Hypothalamus (tissue), 51 donors: ENCODE measurements around the gene PAK1.
A peak's percentile ranks its signal among the peaks of the same experiment; 100 is the strongest.
"Not testable (repeated sequence)": the region's sequence is repeated elsewhere in the genome, so short reads cannot be mapped to it uniquely, and the experiment has no call there.

Experiments
- DNase-seq, 51 donors: peaks; one replicate each; lab custom pipeline; 2025; lab: John Stamatoyannopoulos, UW

PAK1 gene

GRCh38 chr11:77473801-77474683 lies at the start of gene PAK1:
TSS of gene PAK1 (minus strand) at chr11:77474094. CDS start at chr11:77392520, 81,574 bp downstream.
- DNase-seq: peak in 49 of 51 donors; percentile 32 to 91 (median 73)

- DNase-seq: no peak
Observed at GRCh38 chr11:77522215-77522614, 48.3 kb upstream of the PAK1 start.

GRCh38 chr11:77519847-77520246 lies 46.0 kb upstream of the PAK1 start:
- DNase-seq: no peak

- DNase-seq: no peak
Observed at GRCh38 chr11:77518471-77518870, 44.6 kb upstream of the PAK1 start.

- DNase-seq: no peak
Observed at GRCh38 chr11:77517753-77518152, 43.9 kb upstream of the PAK1 start.

- DNase-seq: no peak
Observed at GRCh38 chr11:77517226-77517625, 43.3 kb upstream of the PAK1 start.

- DNase-seq: no peak
Observed at GRCh38 chr11:77515483-77515882, 41.6 kb upstream of the PAK1 start.

GRCh38 chr11:77515063-77515462 lies 41.2 kb upstream of the PAK1 start:
- no peak for DNase-seq

GRCh38 chr11:77512092-77512491 lies 38.2 kb upstream of the PAK1 start:
- DNase-seq: no peak

GRCh38 chr11:77510851-77511250 lies 37.0 kb upstream of the PAK1 start:
- no peak for DNase-seq

GRCh38 chr11:77510095-77510494 lies 36.2 kb upstream of the PAK1 start:
- no peak for DNase-seq

- DNase-seq: no peak
Observed at GRCh38 chr11:77508019-77508418, 34.1 kb upstream of the PAK1 start.

GRCh38 chr11:77506857-77507256 lies 33.0 kb upstream of the PAK1 start:
- DNase-seq: no peak

- DNase-seq: no peak
Observed at GRCh38 chr11:77505956-77506355, 32.1 kb upstream of the PAK1 start.

- DNase-seq: no peak
Observed at GRCh38 chr11:77503006-77503405, 29.1 kb upstream of the PAK1 start.

- no peak for DNase-seq
Observed at GRCh38 chr11:77502346-77502905, 28.5 kb upstream of the PAK1 start.

GRCh38 chr11:77501758-77502157 lies 27.9 kb upstream of the PAK1 start:
- DNase-seq: no peak

GRCh38 chr11:77497368-77497767 lies 23.5 kb upstream of the PAK1 start:
- DNase-seq: no peak

GRCh38 chr11:77495526-77495925 lies 21.6 kb upstream of the PAK1 start:
- no peak for DNase-seq

GRCh38 chr11:77490035-77490434 lies 16.1 kb upstream of the PAK1 start:
- DNase-seq: not testable (repeated sequence)

GRCh38 chr11:77487790-77488189 lies 13.9 kb upstream of the PAK1 start:
- no peak for DNase-seq

- no peak for DNase-seq
Observed at GRCh38 chr11:77479746-77480352, 6.0 kb upstream of the PAK1 start.
